Hematopoietic multipotent progenitor cell treated with erythropoietin and hydrocortisone succinate and interleukin-3 and kit ligand, for 17 days (in vitro differentiated cells): ENCODE results near the gene ZNF518B.
"Not testable (repeated sequence)": the region's sequence is repeated elsewhere in the genome, so short reads cannot be mapped to it uniquely, and the experiment has no call there.

Experiments
- DNase-seq: peaks from one replicate; pipeline ENCODE4 v3.0.0-alpha.2; 2015; ENCODE audit warnings: low spot score

Gene ZNF518B

DNA sequence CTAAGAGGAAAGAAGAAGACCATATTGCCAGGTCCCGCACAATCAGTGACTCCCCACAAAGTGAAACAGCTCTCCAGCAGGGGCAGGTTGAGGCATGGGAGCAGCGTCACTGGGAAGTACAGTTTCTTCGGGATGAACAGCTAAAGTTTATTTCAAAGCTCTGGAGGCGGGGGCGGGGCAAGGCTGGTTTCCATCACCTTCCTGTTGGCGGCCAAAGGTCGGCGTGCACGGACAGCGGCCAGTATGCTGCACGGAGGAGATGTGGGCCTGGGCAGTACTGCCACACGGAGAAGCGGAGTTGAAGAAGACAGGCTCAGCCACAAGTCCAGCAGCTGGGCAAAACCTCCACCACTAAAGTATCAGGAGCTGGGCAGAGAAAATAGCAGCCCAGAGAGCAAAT is 951 bp upstream of the ZNF518B start:
- no peak for DNase-seq

- peak; percentile 6 for DNase-seq
These were observed 501 bp downstream of the ZNF518B start for GRCh38 chr4:10456595-10457254.

- no peak for DNase-seq
These were observed 999 bp downstream of the ZNF518B start for GRCh38 chr4:10456260-10456594.

- DNase-seq: no peak
These were observed 2.1 kb downstream of the ZNF518B start for GRCh38 chr4:10455133-10455532.

- DNase-seq: no peak
These were observed 2.5 kb downstream of the ZNF518B start for GRCh38 chr4:10454726-10455125.

GRCh38 chr4:10454121-10454520 is 3.1 kb downstream of the ZNF518B start:
- no peak for DNase-seq

DNA sequence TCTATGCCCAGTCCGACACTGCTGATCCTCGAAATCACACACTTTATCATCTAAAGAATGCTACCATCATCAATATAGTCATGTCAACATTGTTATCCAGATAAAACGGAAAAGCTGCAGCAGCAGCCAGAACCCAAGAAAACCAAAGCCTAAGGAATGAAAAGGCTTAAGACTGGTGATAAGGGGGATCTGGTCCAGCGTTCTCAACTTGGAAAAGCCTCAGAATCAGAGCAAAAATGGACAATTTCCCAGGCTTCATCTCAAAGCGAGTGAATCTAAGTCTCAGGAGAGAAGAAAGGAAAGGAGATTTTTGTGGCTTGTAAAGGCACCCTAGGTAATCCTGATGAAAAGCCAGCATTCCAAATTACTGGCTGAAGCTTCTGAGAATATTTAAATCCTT is 8.2 kb downstream of the ZNF518B start:
- DNase-seq: no peak

- DNase-seq: no peak
These were observed 14.2 kb downstream of the ZNF518B start for GRCh38 chr4:10442976-10443375.

DNA sequence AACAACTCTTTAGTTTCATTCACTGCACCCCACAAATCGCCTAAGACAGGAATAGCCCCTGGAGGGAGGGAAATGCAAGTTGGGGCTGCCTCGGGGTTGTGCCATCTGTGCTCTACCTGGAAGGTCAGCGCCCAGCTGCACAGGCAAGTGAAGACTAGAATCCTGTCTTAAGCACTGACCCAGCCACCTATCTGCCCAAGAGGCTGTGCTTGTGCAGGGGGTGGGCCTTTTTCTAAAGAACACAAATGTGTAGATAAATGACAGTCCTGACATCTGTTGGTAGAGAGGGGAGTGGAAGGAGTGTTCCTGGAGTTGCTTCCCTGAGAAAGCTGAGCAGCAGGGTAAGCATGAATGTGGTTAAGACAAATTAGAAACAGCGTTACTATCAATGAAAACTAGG is 15.7 kb downstream of the ZNF518B start:
- DNase-seq: no peak

DNA sequence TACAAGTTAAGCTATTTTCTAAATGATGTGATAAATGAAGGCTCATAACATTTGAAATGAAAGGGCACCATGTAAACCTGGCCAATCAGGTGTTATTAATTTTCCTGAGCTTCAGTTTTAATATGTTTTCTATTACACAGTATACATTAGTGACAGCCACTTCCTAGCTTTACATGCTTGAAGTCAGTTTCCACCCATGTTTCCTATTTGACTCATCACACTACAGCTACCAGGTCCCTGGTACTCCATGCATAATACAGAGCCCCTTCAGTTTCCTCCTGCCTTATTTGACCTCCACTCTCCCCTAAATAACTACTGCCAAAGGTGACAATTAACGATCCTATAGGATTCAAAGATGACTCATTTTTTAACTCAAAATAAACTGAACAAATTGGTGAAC is 18.3 kb downstream of the ZNF518B start:
- DNase-seq: no peak

DNA sequence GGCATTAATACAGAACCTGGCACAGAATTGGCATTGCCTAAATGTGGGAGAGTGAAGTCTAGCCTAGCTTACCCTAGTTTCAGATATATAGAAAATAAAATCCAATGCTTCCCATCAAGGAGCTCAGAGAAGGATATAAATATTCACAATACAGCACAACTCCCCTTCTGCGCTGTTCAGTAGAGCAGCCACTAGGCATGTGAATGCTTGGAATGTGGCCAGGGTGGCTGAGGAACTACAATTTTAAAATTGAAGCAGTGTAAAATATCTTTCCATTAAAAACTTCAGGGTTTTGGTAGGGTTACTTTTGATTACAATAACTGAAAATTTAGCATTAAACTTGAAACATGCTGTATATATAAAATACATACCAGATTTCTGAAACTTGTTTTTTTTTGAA is 19.5 kb downstream of the ZNF518B start:
- no peak for DNase-seq

GRCh38 chr4:10427680-10428079 is 29.5 kb downstream of the ZNF518B start:
- not testable (repeated sequence) for DNase-seq

GRCh38 chr4:10421344-10422055 is 35.7 kb downstream of the ZNF518B start:
- no peak for DNase-seq

- no peak for DNase-seq
These were observed 39.5 kb downstream of the ZNF518B start for GRCh38 chr4:10417740-10418139.

- no peak for DNase-seq
These were observed 40.8 kb downstream of the ZNF518B start for GRCh38 chr4:10416441-10416840.

- DNase-seq: no peak
These were observed 44.0 kb downstream of the ZNF518B start for GRCh38 chr4:10413177-10413576.

DNA sequence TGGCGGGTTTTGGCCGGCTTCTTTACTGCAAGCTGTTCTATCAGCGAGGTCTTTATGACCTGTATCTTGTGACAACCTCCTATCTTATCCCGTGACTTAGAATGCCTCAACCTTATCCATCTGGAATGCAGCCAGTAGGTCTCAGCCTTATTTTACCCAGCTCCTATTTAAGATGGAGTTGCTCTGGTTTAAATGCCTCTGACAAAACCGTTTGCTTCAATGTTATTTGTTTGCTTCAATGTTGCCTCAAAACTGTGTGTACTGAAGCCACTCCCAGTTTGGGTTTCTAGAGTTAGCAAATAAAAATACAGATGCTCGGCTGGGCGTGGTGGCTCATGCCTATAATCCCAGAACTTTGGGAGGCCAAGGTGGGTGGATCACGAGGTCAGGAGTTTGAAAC is 51.6 kb downstream of the ZNF518B start:
- no peak for DNase-seq

- peak; percentile 44 for DNase-seq
These were observed 53.4 kb downstream of the ZNF518B start for GRCh38 chr4:10403633-10404445.

- no peak for DNase-seq
These were observed 61.1 kb downstream of the ZNF518B start for GRCh38 chr4:10395971-10396580.
